ENCODE data around the gene NAA35.

DNA sequence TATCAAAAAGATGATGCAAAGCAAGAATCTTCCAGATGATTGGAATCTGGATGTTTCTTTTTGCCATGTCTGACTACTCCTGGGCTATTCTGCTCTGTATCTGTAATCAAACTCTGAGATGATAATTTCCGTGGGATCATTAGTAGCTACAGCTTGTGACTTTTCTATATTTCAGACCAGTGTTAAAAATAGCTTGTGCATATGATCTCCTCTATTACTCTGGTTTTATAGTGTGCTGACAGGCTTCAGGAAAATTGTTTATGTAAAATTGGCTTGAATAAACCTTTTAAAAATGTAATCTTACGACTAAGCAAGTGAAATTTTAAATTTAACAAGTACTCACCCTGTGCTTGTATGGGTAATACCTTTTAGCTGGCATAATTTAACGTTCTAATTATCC lies 40.4 kb downstream of the NAA35 start:
- no peak for TF ChIP-seq CTCF (IDR thresholded peaks at IDR 0.05)
- TF ChIP-seq POLR2A (IDR thresholded peaks at IDR 0.05): no peak

Measured in testis (tissue), 2 donors.